Endometrial microvascular endothelial cells (primary cell): Measurements from ENCODE around the gene NINJ1. TPM values are rescaled to one million over a fixed set of nuclear protein-coding genes. Genes with fewer than 3 reads are reported as not detected.

ENCODE experiments used
- in situ Hi-C: cut with HindIII; loops from 2 replicates; pipeline ENCODE4 v1.10.0; 2017; ENCODE audit warnings: low sequenced_read_pairs, low pct_unique_long_range_greater_than_20kb; ENCODE audit errors: inconsistent ontology term
- total RNA-seq: library from RNA; depleted of rRNA; stranded (reverse); fragments of >200 nt; gene quantifications from one replicate; pipeline ENCODE4 v1.2.3, GENCODE V29; 2015; ENCODE audit errors: inconsistent ontology term

Gene NINJ1
- total RNA-seq, 1 donor from 2014 or later: 76.0 TPM

GRCh38 chr9:93136011-93136440 lies 2.0 kb upstream of the NINJ1 start:
- in situ Hi-C loops: no loop called here

GRCh38 chr9:93134740-93135444 lies 841 bp upstream of the NINJ1 start:
- in situ Hi-C loops: no loop called here

- in situ Hi-C loops: no loop called here
Measured at GRCh38 chr9:93133681-93134014, 403 bp downstream of the NINJ1 start.

GRCh38 chr9:93132946-93133680 lies 938 bp downstream of the NINJ1 start:
- in situ Hi-C loops: no loop called here

GRCh38 chr9:93132287-93132927 lies 1.6 kb downstream of the NINJ1 start:
- in situ Hi-C loops: no loop called here

GRCh38 chr9:93131599-93132286 lies 2.3 kb downstream of the NINJ1 start:
- in situ Hi-C loops: no loop called here

- in situ Hi-C loops: no loop called here
Measured at GRCh38 chr9:93130861-93131481, 3.1 kb downstream of the NINJ1 start.

GRCh38 chr9:93129691-93130500 lies 4.2 kb downstream of the NINJ1 start:
- in situ Hi-C loops: no loop called here

GRCh38 chr9:93129286-93129685 lies 4.8 kb downstream of the NINJ1 start:
- in situ Hi-C loops: no loop called here

- in situ Hi-C loops: no loop called here
Measured at GRCh38 chr9:93128715-93129224, 5.3 kb downstream of the NINJ1 start.

- in situ Hi-C loops: no loop called here
Measured at GRCh38 chr9:93128011-93128714, 5.9 kb downstream of the NINJ1 start.

GRCh38 chr9:93127395-93127911 lies 6.6 kb downstream of the NINJ1 start:
- in situ Hi-C loops: no loop called here

GRCh38 chr9:93126825-93127368 lies 7.2 kb downstream of the NINJ1 start:
- in situ Hi-C loops: no loop called here

GRCh38 chr9:93126151-93126781 lies 7.8 kb downstream of the NINJ1 start:
- in situ Hi-C loops: no loop called here

- in situ Hi-C loops: no loop called here
Measured at GRCh38 chr9:93125331-93125894, 8.6 kb downstream of the NINJ1 start.

- in situ Hi-C loops: no loop called here
Measured at GRCh38 chr9:93124793-93125192, 9.3 kb downstream of the NINJ1 start.
